WERI-Rb-1 (cell line): ENCODE data around the gene COL9A2.

Experiments used
- DNase-seq: peaks from one replicate; pipeline ENCODE4 v3.0.0-alpha.2; 2020
- H3K27ac ChIP-seq: fragments of 250-450 bp; sonication (Bioruptor Pico); 2 replicates; pipeline ENCODE4 v1.5.1; 2020; ENCODE audit warnings: mild to moderate bottlenecking, moderate library complexity
- H3K27me3 ChIP-seq: fragments of 250-450 bp; sonication (Bioruptor Pico); 2 replicates; pipeline ENCODE4 v1.5.1; 2021; ENCODE audit warnings: mild to moderate bottlenecking, low read depth, moderate library complexity; ENCODE audit not compliant: insufficient read depth, severe bottlenecking
- H3K36me3 ChIP-seq: fragments of 250-450 bp; sonication (Bioruptor Pico); 2 replicates; pipeline ENCODE4 v1.5.1; 2020; ENCODE audit warnings: mild to moderate bottlenecking, moderate library complexity
- H3K4me3 ChIP-seq: 2 replicates; pipeline ENCODE4 v1.5.1; 2011; ENCODE audit warnings: low read depth, mild to moderate bottlenecking, control low read depth, low read length
- H3K9me3 ChIP-seq: fragments of 250-450 bp; sonication (Bioruptor Pico); 2 replicates; pipeline ENCODE4 v1.5.1; 2021; ENCODE audit warnings: mild to moderate bottlenecking, moderate library complexity; ENCODE audit not compliant: severe bottlenecking
- TF ChIP-seq, protein P1 (sequence below): IDR thresholded peaks from 2 replicates; pipeline ENCODE4 v1.5.1; 2011; ENCODE audit warnings: low read depth, mild to moderate bottlenecking, control low read depth, inconsistent platforms, low read length

The COL9A2 gene

DNA sequence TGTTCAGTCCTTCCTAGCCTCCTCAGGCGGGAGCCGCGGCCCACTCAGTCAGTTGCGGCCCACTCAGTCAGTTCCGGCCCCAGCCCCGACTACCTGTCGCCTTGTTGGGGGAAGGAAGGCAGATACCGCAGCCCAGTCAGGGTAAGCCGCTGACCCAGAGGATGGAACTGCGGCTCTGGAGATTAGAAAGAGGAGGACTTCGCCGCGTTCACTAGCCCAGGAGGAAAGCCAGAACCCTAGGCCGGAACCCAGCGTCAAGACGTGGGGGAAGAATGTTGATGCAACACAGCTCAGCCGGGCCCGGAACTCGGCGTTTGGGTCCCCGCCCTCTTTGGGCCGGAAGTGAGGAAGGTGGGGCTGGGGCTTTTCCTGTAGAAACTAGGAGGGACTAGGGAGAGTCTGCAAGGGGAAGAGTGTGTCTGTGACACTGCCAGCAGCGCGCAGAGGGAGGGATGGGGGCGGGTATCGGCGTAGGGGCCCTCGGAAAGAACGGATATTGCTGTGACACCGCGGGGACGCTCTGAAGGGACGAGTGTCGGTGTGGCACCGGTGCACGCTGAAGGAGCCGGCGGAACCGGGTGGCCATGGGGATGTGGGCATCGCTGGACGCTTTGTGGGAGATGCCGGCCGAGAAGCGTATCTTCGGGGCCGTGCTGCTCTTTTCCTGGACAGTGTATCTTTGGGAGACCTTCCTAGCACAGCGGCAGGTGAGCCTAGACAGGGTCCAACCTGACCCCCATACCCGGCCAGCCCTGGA lies 59.2 kb downstream of the COL9A2 start, which contains the start of gene ZMPSTE24:
TSS of gene ZMPSTE24 (plus strand) at position 549 of the 757 bp plus-strand sequence. CDS start at position 585, 36 bp downstream.
- H3K9me3 ChIP-seq = no peaks in the 10 kb centered on the region
- peak within 1 kb of the TSS; percentile 100 for H3K4me3 ChIP-seq
- H3K27ac ChIP-seq = peak within 1 kb of the TSS; percentile 97
- TF ChIP-seq, protein P1, sequence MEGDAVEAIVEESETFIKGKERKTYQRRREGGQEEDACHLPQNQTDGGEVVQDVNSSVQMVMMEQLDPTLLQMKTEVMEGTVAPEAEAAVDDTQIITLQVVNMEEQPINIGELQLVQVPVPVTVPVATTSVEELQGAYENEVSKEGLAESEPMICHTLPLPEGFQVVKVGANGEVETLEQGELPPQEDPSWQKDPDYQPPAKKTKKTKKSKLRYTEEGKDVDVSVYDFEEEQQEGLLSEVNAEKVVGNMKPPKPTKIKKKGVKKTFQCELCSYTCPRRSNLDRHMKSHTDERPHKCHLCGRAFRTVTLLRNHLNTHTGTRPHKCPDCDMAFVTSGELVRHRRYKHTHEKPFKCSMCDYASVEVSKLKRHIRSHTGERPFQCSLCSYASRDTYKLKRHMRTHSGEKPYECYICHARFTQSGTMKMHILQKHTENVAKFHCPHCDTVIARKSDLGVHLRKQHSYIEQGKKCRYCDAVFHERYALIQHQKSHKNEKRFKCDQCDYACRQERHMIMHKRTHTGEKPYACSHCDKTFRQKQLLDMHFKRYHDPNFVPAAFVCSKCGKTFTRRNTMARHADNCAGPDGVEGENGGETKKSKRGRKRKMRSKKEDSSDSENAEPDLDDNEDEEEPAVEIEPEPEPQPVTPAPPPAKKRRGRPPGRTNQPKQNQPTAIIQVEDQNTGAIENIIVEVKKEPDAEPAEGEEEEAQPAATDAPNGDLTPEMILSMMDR = no peak
- H3K27me3 ChIP-seq = no peaks in the 10 kb centered on the region
- peak; percentile 98 for DNase-seq
- H3K36me3 ChIP-seq = peaks cover 33% of the 10 kb centered on the region

DNA sequence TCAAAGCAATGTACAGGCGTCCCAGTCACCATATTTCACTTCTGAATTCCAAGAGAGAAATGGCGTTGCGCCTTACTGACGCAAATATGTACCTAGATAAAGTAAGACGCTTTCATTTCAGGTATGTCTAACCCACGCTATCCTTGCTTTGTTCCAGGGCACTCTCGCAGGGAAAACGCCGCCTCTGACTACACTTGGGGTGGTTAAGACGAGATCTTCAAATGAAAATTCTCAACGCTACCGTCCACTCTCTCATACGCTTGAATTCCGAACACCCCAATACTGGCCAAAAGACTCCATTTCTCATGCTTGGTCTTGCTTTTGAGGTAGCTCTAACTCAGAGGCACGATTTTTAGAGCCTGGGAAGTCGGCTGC lies 59.8 kb downstream of the COL9A2 start:
- TF ChIP-seq, protein P1 = no peak
- no peak for DNase-seq
- H3K9me3 ChIP-seq = no peaks in the 10 kb centered on the region

DNA sequence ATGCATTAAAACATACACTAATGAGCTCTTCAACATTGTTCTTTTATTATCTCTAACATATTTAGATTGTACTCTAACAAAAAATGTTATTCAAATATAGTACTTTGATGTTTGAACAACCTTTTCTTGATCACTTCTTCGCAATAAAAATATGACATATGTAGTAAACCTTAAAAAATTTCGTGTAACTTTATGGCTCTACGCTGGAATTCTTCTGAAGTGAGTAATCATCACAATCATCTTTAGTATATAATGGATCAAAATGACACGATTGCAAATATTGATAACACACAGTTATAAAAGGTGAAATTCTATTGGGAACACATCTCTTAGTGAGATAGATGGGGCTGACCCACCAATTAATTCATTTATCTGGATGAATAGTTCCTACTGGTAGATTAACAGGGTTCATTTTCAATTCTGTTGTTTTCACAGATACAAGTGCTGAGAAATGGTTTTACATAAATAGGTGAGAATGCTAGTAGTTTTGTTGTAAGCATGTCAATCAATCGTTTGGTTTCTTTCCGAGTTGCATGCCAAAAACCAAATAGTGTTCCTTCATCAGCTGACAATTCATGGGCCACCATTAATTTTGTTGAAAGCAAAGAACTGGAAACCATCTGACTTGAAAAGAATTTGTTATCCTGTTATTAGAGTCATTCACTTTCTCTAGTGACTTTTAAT lies 60.5 kb downstream of the COL9A2 start:
- Histone ChIP-seq H3K36me3 (peaks cover 20% of the 10 kb centered on the region), H3K4me3 (peak overlapping the region; percentile 100), H3K27me3 (no peaks in the 10 kb centered on the region), H3K27ac (peak overlapping the region; percentile 97), H3K9me3 (no peaks in the 10 kb centered on the region)
- no peak for DNase-seq
- TF ChIP-seq, protein P1 = no peak

More for the DNA sequence above, 59.8 kb downstream of the COL9A2 start:
- H3K27me3 ChIP-seq = no peaks in the 10 kb centered on the region
- H3K27ac ChIP-seq = peak overlapping the region; percentile 97
- peaks cover 28% of the 10 kb centered on the region for H3K36me3 ChIP-seq
- peak overlapping the region; percentile 100 for H3K4me3 ChIP-seq

DNA sequence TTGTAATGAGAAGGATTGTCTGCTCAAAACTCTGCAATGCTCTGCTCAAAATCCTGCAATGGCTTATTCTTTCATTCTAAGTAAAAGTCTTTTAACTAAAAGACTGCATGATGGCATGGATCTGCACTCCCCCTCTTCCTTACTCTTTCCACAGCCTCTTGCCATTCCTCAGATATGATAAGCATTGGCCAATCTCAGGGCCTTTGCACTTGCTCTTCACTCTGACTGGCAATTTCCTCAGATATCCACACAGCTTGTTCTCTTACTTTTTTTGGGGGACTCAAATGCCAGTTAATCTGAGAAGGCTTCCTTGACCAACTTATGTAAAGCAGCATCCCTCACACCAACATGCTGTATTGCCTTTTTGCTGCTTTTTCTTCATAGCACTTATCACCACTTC lies 61.9 kb downstream of the COL9A2 start:
- Histone ChIP-seq H3K9me3 (no peaks in the 10 kb centered on the region), H3K27ac (no peak overlapping the region), H3K36me3 (peaks cover 7% of the 10 kb centered on the region), H3K27me3 (no peaks in the 10 kb centered on the region), H3K4me3 (no peak overlapping the region)
- TF ChIP-seq, protein P1 = no peak
- DNase-seq = no peak

DNA sequence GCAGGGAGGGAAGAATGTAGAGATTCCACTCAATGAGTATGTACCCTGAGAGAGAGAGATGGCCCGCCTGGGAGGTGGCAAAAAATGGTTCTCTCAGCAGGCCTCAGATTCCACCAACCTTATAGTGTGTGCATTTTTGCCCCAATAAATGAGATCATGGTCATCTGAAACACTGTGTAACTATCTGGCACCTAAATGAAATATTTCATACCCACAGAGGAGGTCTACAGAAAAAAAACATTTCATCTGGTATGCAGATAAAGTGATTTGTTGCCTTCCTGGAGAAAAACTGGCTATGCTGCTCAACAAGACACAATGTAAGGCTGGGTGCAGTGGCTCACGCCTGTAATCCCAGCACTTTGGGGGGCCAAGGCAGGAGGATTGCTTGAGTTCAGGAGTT lies 64.5 kb downstream of the COL9A2 start:
- peaks cover 1% of the 10 kb centered on the region; the same call in 1 of the 2 replicates for H3K36me3 ChIP-seq
- H3K27ac ChIP-seq = no peak overlapping the region
- TF ChIP-seq, protein P1 = no peak
- H3K27me3 ChIP-seq = no peaks in the 10 kb centered on the region
- no peaks in the 10 kb centered on the region for H3K9me3 ChIP-seq
- H3K4me3 ChIP-seq = no peak overlapping the region
- DNase-seq = no peak
